Neural crest cell (in vitro differentiated cells): ENCODE measurements around the gene EIF4B. TPM values are rescaled to one million over a fixed set of nuclear protein-coding genes. Genes with fewer than 3 reads are reported as not detected.
A peak's percentile ranks its signal among the peaks of the same experiment; 100 is the strongest.

Experiments used
- DNase-seq: peaks from one replicate; pipeline ENCODE4 v3.0.0; 2021; ENCODE audit warnings: low read depth, mixed read lengths, low spot score
- H3K27ac Mint-ChIP-seq: one replicate; pipeline ENCODE4 v1.8.0; 2021; ENCODE audit warnings: mild to moderate bottlenecking, mixed read lengths; ENCODE audit not compliant: unreplicated experiment
- H3K27me3 Mint-ChIP-seq: 2 replicates; pipeline ENCODE4 v1.8.0; 2021; ENCODE audit warnings: low read depth, mild to moderate bottlenecking, mixed read lengths
- H3K36me3 Mint-ChIP-seq: 2 replicates; pipeline ENCODE4 v1.8.0; 2021; ENCODE audit warnings: low read depth, mild to moderate bottlenecking, mixed read lengths
- H3K4me1 Mint-ChIP-seq: 2 replicates; pipeline ENCODE4 v1.8.0; 2021; ENCODE audit warnings: mixed read lengths
- H3K4me3 Mint-ChIP-seq: one replicate; pipeline ENCODE4 v1.8.0; 2021; ENCODE audit warnings: mild to moderate bottlenecking, mixed read lengths
- H3K9me3 Mint-ChIP-seq: 2 replicates; pipeline ENCODE4 v1.8.0; 2021; ENCODE audit warnings: mixed read lengths
- total RNA-seq: library from RNA; stranded (reverse); gene quantifications from 2 replicates; pipeline ENCODE4 v1.2.1, GENCODE V29; 2021
- TF ChIP-seq, protein P1 (sequence below): fragments of 200-600 bp; sonication (generic); conservative IDR thresholded peaks from 2 replicates; pipeline ENCODE4 v1.5.0; 2021; ENCODE audit warnings: antibody characterized with exemption, mild to moderate bottlenecking

EIF4B gene
- total RNA-seq, 1 donor from 2014 or later = 514 TPM

DNA sequence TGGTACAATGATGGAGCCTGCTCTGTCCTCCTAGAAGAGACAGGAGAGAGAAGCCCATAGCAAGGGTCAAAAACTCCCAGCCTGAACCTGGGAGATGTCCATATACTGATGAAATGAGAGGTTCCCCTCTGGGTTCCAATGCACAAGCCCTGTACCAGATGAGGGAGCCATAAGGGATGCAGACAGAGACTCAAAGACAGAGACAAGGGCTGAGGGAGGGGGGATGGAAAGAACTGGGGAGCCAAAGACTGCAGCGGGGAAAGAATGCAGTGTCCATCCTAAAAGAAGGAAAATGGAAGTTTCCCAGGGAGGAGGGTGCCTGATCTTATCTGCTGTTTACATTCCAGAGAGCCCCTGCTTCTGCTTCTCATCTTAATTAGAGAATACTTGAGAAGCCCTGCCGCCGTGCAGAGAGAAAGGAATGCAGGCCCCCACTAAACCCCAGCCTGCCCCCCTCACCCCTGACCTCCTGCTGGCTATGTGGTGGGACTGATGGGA lies 29.6 kb upstream of the EIF4B start:
- no peak for DNase-seq
- Mint-ChIP-seq H3K27ac (no peak overlapping the region), H3K27me3 (peaks cover 3% of the 10 kb centered on the region), H3K4me1 (peaks cover 40% of the 10 kb centered on the region), H3K9me3 (no peaks in the 10 kb centered on the region), H3K36me3 (no peaks in the 10 kb centered on the region), H3K4me3 (no peak overlapping the region)
- TF ChIP-seq, protein P1, sequence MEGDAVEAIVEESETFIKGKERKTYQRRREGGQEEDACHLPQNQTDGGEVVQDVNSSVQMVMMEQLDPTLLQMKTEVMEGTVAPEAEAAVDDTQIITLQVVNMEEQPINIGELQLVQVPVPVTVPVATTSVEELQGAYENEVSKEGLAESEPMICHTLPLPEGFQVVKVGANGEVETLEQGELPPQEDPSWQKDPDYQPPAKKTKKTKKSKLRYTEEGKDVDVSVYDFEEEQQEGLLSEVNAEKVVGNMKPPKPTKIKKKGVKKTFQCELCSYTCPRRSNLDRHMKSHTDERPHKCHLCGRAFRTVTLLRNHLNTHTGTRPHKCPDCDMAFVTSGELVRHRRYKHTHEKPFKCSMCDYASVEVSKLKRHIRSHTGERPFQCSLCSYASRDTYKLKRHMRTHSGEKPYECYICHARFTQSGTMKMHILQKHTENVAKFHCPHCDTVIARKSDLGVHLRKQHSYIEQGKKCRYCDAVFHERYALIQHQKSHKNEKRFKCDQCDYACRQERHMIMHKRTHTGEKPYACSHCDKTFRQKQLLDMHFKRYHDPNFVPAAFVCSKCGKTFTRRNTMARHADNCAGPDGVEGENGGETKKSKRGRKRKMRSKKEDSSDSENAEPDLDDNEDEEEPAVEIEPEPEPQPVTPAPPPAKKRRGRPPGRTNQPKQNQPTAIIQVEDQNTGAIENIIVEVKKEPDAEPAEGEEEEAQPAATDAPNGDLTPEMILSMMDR = no peak

DNA sequence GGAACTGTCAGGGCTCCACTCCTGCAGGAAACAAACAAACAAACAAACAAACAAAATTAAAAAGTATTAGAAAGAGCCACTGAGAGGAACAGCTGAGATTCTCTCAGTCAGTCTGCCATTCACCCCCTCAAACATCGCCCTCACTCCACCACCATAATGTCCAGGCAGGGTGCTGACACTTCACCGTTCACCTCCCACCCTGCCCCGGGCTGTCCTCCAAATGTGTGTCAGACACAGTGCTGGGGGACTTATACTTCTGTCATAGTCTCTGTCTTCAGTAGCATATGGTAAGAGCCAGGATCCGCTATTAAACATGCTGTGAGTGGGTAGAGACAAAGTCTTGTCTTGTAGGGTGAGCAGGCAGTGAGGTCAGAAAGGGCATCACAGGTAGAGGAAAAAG lies 29.1 kb upstream of the EIF4B start:
- Mint-ChIP-seq H3K4me1 (peaks cover 35% of the 10 kb centered on the region), H3K27ac (no peak overlapping the region), H3K27me3 (peaks cover 3% of the 10 kb centered on the region), H3K4me3 (no peak overlapping the region), H3K36me3 (no peaks in the 10 kb centered on the region), H3K9me3 (no peaks in the 10 kb centered on the region)
- no peak for DNase-seq
- TF ChIP-seq, protein P1 = no peak

GRCh38 chr12:52980096-52980649 lies 26.1 kb upstream of the EIF4B start:
- Mint-ChIP-seq H3K27me3 (peaks cover 3% of the 10 kb centered on the region), H3K36me3 (no peaks in the 10 kb centered on the region), H3K27ac (no peak overlapping the region), H3K4me1 (peaks cover 27% of the 10 kb centered on the region), H3K4me3 (no peak overlapping the region), H3K9me3 (no peaks in the 10 kb centered on the region)
- TF ChIP-seq, protein P1 = no peak
- no peak for DNase-seq

DNA sequence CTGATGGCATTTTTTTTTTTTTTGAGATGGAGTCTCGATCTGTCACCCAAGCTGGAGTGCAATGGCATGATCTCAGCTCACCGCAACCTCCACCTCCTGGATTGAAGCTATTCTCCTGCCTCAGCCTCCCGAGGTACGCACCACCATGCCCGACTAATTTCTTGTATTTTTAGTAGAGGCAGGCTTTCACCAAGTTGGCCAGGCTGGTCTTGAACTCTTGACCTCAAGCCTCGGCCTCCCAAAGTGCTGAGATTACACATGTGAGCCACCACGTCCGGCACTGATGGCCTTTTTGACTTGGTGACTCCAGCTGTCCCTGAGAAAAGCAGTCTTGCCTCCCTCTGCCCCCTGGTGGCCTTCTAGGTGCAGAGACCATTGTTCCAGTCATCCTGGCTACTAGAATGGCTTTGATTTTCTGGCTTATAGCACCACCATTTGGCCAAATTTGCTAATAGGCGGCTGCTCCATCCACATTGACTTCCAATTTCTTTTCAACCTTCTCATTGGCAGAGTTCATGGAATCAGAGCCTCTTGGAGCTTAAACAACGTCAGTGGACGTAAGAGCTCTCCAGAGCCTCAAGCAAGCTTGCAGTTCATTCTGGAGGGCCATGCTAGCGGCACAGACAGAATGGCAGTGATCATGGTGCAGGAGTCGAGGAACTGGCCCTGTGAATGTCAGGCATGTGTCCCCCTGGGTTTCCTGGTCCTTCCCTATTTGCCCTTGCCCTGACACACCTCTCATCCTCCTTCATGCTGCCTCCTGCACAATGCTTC lies 25.4 kb upstream of the EIF4B start:
- TF ChIP-seq, protein P1 = peak; percentile 100
- no peak overlapping the region for H3K4me3 Mint-ChIP-seq
- peak; percentile 89 for DNase-seq
- H3K27me3 Mint-ChIP-seq = peaks cover 3% of the 10 kb centered on the region
- no peaks in the 10 kb centered on the region for H3K36me3 Mint-ChIP-seq
- no peaks in the 10 kb centered on the region for H3K9me3 Mint-ChIP-seq
- H3K27ac Mint-ChIP-seq = no peak overlapping the region
- peaks cover 25% of the 10 kb centered on the region for H3K4me1 Mint-ChIP-seq

DNA sequence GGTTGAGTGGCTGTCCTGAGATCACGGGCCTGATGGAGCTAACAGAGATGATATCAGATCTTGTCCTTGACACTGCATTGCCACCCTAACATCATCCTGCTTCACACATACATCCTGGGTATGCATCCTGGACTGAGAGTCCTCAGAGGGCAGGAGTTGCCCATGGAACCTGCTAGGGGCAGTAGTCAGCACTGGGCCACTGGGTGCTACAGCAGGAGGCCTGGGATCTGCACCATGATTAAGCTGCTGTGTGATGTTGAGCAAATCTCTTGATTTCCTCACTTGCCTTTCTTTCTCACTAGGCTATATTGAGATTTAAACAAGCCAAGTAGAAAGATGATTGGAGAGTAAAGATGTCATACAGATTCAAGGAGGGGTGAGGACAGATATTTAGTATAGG lies 22.1 kb upstream of the EIF4B start:
- H3K4me1 Mint-ChIP-seq = peaks cover 6% of the 10 kb centered on the region
- TF ChIP-seq, protein P1 = no peak
- no peak overlapping the region for H3K4me3 Mint-ChIP-seq
- H3K27ac Mint-ChIP-seq = no peak overlapping the region
- no peaks in the 10 kb centered on the region for H3K9me3 Mint-ChIP-seq
- no peaks in the 10 kb centered on the region for H3K27me3 Mint-ChIP-seq
- no peak for DNase-seq
- no peaks in the 10 kb centered on the region for H3K36me3 Mint-ChIP-seq
